GM19438 (cell line): ENCODE data around the gene CHMP1A.

ENCODE experiments used
- ATAC-seq: cut with Tn5 transposase; IDR thresholded peaks from one replicate; pipeline ENCODE4 v1.9.1; 2021; ENCODE audit warnings: low read depth; ENCODE audit not compliant: unreplicated experiment

The CHMP1A gene

GRCh38 chr16:89607937-89608740 lies 49.4 kb downstream of the CHMP1A start:
- no peak for ATAC-seq

- no peak for ATAC-seq
Measured at GRCh38 chr16:89607453-89607852, 50.1 kb downstream of the CHMP1A start.

GRCh38 chr16:89606006-89606405 lies 51.5 kb downstream of the CHMP1A start:
- no peak for ATAC-seq

GRCh38 chr16:89605186-89605970 lies 52.1 kb downstream of the CHMP1A start:
- ATAC-seq = no peak

GRCh38 chr16:89604764-89605163 lies 52.7 kb downstream of the CHMP1A start:
- no peak for ATAC-seq

GRCh38 chr16:89602952-89603590 lies 54.4 kb downstream of the CHMP1A start:
- no peak for ATAC-seq

GRCh38 chr16:89602273-89602951 lies 55.1 kb downstream of the CHMP1A start:
- ATAC-seq = no peak

- no peak for ATAC-seq
Measured at GRCh38 chr16:89601906-89602272, 55.6 kb downstream of the CHMP1A start.

GRCh38 chr16:89600956-89601355 lies 56.6 kb downstream of the CHMP1A start:
- no peak for ATAC-seq

- ATAC-seq = no peak
Measured at GRCh38 chr16:89600427-89600826, 57.1 kb downstream of the CHMP1A start.

GRCh38 chr16:89599902-89600301 lies 57.6 kb downstream of the CHMP1A start:
- no peak for ATAC-seq

GRCh38 chr16:89599451-89599858 lies 58.1 kb downstream of the CHMP1A start:
- no peak for ATAC-seq

- no peak for ATAC-seq
Measured at GRCh38 chr16:89598199-89598598, 59.3 kb downstream of the CHMP1A start.

- ATAC-seq = no peak
Measured at GRCh38 chr16:89596957-89597649, 60.4 kb downstream of the CHMP1A start.

GRCh38 chr16:89596061-89596689 lies 61.3 kb downstream of the CHMP1A start:
- ATAC-seq = no peak

GRCh38 chr16:89595330-89596060 lies 62.0 kb downstream of the CHMP1A start:
- ATAC-seq = no peak
